Measurements from ENCODE around the gene TRIM16.
"Not testable (repeated sequence)": the region's sequence is repeated elsewhere in the genome, so short reads cannot be mapped to it uniquely, and the experiment has no call there.

The TRIM16 gene

DNA sequence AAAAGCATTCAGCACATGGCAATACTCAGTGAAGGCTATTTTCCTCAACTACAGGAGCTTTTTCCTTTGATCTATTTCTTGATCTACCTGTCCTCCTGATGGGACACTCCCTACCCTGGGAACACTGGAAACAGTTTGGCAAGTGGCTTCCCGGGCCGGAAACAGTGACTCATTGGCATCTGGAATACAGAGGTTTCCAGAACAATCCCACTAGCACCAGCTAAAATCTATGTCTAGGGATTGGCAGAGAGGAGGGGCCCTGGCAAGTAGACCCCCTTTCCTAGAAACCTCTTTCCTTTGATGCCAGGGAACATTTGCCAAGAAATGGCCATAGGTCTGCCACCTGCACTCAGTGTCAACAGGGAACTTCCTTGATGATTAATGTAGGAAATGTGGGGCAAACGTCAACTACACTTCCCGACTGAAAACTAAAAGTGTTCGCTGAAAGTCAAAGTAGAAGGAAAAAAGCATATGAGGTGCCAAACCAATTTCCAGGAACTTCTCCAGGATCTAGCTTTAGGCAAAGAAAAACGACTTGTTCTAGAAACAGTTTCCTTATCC is 34.2 kb downstream of the TRIM16 start:
- Histone ChIP-seq H3K79me2 (ENCODE audit: insufficient read depth, low read length) (no peaks in the 10 kb centered on the region), H2AFZ (ENCODE audit: low read depth, low read length, severe bottlenecking) (no peak overlapping the region), H3K9me3 (ENCODE audit: insufficient read depth, low read length) (no peaks in the 10 kb centered on the region), H3K9ac (ENCODE audit: low read length) (no peak overlapping the region), H3K4me3 (ENCODE audit: insufficient read depth, low read length, poor library complexity, severe bottlenecking) (no peak overlapping the region), H3K27me3 (ENCODE audit: low read length) (no peaks in the 10 kb centered on the region), H3K36me3 (ENCODE audit: low read length) (no peaks in the 10 kb centered on the region), H3F3A (ENCODE audit: insufficient read depth) (no peaks in the 10 kb centered on the region), H3K27ac (ENCODE audit: low read depth, low read length) (no peak overlapping the region), H3K4me2 (ENCODE audit: low read depth, low read length, poor library complexity, severe bottlenecking) (no peak overlapping the region), H3K9me2 (replicated peaks; ENCODE audit: insufficient read depth, low read length) (no peaks in the 10 kb centered on the region), H4K20me1 (ENCODE audit: low read depth, low read length) (no peaks in the 10 kb centered on the region)
- TF ChIP-seq EZH2phosphoT487 (conservative IDR thresholded peaks at IDR 0.05; ENCODE audit: low read length) = no peak
- no peak for TF ChIP-seq CTCF (IDR thresholded peaks at IDR 0.05; ENCODE audit: insufficient read depth, low read length, poor library complexity, severe bottlenecking)

DNA sequence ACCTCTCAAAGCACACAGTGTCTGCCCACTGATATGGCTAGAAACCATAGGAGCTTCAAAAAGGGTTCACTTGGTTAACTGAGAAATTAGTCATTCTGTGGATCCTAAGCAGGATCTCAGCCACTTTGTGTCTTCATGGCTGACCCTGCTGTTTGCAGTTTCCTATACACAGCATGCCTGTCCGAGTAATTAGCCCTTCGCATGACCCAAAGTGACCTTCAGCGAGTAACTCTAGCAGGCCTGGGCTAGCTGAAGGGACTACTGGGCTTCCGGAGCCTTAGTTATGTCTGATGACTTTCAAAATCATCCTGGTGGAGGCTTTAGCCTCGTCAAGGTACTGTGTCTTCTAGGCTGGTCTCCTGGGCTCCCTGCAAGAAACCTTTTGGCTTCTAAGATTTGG is 35.7 kb downstream of the TRIM16 start:
- Histone ChIP-seq H3K4me3 (ENCODE audit: insufficient read depth, low read length, poor library complexity, severe bottlenecking) (no peak overlapping the region), H3K4me2 (ENCODE audit: low read depth, low read length, poor library complexity, severe bottlenecking) (no peak overlapping the region), H3F3A (ENCODE audit: insufficient read depth) (no peaks in the 10 kb centered on the region), H3K9me3 (ENCODE audit: insufficient read depth, low read length) (no peaks in the 10 kb centered on the region), H3K79me2 (ENCODE audit: insufficient read depth, low read length) (no peaks in the 10 kb centered on the region), H3K36me3 (ENCODE audit: low read length) (no peaks in the 10 kb centered on the region), H3K27ac (ENCODE audit: low read depth, low read length) (no peak overlapping the region), H3K9ac (ENCODE audit: low read length) (no peak overlapping the region), H2AFZ (ENCODE audit: low read depth, low read length, severe bottlenecking) (no peak overlapping the region), H4K20me1 (ENCODE audit: low read depth, low read length) (no peaks in the 10 kb centered on the region), H3K27me3 (ENCODE audit: low read length) (no peaks in the 10 kb centered on the region), H3K9me2 (replicated peaks; ENCODE audit: insufficient read depth, low read length) (no peaks in the 10 kb centered on the region)
- TF ChIP-seq EZH2phosphoT487 (conservative IDR thresholded peaks at IDR 0.05; ENCODE audit: low read length) (no peak), CTCF (IDR thresholded peaks at IDR 0.05; ENCODE audit: insufficient read depth, low read length, poor library complexity, severe bottlenecking) (no peak)

DNA sequence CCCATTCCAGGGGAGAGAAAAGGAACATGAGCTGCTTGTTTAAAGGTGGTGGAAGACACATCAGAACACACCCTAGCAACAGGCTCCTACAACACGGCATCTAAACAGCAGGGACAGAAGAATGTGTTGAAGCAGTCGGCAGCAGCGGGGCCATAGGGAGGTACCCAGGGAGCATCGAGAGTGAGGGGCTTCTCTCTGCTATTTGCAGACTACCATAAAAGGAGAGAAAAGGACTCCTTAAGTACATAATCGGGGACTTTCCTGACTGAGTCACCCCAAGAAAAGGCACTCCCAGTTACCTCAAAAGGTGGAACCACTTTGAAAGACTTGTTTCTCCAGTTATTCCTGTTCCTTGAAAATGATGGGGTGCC is 38.2 kb downstream of the TRIM16 start:
- H3K9me2 ChIP-seq (replicated peaks; ENCODE audit: insufficient read depth, low read length); H3K79me2 ChIP-seq (ENCODE audit: insufficient read depth, low read length); H3K27ac ChIP-seq (ENCODE audit: low read depth, low read length); H3K27me3 ChIP-seq (ENCODE audit: low read length); H3K4me3 ChIP-seq (ENCODE audit: insufficient read depth, low read length, poor library complexity, severe bottlenecking); H3K36me3 ChIP-seq (ENCODE audit: low read length); H3K9ac ChIP-seq (ENCODE audit: low read length); H2AFZ ChIP-seq (ENCODE audit: low read depth, low read length, severe bottlenecking); H3K9me3 ChIP-seq (ENCODE audit: insufficient read depth, low read length); H3K4me2 ChIP-seq (ENCODE audit: low read depth, low read length, poor library complexity, severe bottlenecking); H3F3A ChIP-seq (ENCODE audit: insufficient read depth); H4K20me1 ChIP-seq (ENCODE audit: low read depth, low read length): not testable (repeated sequence)

- H3K36me3 ChIP-seq (ENCODE audit: low read length); H3F3A ChIP-seq (ENCODE audit: insufficient read depth); H4K20me1 ChIP-seq (ENCODE audit: low read depth, low read length); H3K4me2 ChIP-seq (ENCODE audit: low read depth, low read length, poor library complexity, severe bottlenecking); H2AFZ ChIP-seq (ENCODE audit: low read depth, low read length, severe bottlenecking); H3K79me2 ChIP-seq (ENCODE audit: insufficient read depth, low read length); H3K9me3 ChIP-seq (ENCODE audit: insufficient read depth, low read length); H3K27ac ChIP-seq (ENCODE audit: low read depth, low read length); H3K9ac ChIP-seq (ENCODE audit: low read length); H3K27me3 ChIP-seq (ENCODE audit: low read length); H3K9me2 ChIP-seq (replicated peaks; ENCODE audit: insufficient read depth, low read length); H3K4me3 ChIP-seq (ENCODE audit: insufficient read depth, low read length, poor library complexity, severe bottlenecking): not testable (repeated sequence)
Observed at GRCh38 chr17:15645099-15645941, 38.8 kb downstream of the TRIM16 start.

GRCh38 chr17:15642505-15643251 is 41.4 kb downstream of the TRIM16 start:
- not testable (repeated sequence) for H3K4me2 ChIP-seq (ENCODE audit: low read depth, low read length, poor library complexity, severe bottlenecking); H3K36me3 ChIP-seq (ENCODE audit: low read length); H4K20me1 ChIP-seq (ENCODE audit: low read depth, low read length); H2AFZ ChIP-seq (ENCODE audit: low read depth, low read length, severe bottlenecking); H3K4me3 ChIP-seq (ENCODE audit: insufficient read depth, low read length, poor library complexity, severe bottlenecking); H3K27ac ChIP-seq (ENCODE audit: low read depth, low read length); H3K9ac ChIP-seq (ENCODE audit: low read length); H3K9me2 ChIP-seq (replicated peaks; ENCODE audit: insufficient read depth, low read length); H3K79me2 ChIP-seq (ENCODE audit: insufficient read depth, low read length); H3K27me3 ChIP-seq (ENCODE audit: low read length); H3F3A ChIP-seq (ENCODE audit: insufficient read depth); H3K9me3 ChIP-seq (ENCODE audit: insufficient read depth, low read length)

DNA sequence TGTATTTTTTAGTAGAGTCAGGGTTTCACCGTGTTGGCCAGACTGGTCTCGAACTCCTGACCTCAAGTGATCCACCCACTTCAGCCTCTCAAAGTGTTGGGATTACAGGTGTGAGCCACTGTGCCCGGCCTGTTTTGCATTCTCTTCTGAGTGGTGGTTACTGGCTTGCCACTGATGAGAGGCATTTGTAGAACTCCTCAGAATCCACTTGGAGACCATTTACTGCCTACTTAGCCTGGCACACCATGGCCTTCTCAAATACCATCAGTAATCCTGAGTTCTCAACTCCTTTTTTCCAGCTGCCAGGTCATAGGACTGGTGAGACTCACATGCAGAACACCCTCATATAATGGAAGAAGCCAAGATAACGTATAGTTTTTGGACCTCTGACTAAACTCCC is 42.1 kb downstream of the TRIM16 start:
- not testable (repeated sequence) for H4K20me1 ChIP-seq (ENCODE audit: low read depth, low read length); H3K36me3 ChIP-seq (ENCODE audit: low read length); H3F3A ChIP-seq (ENCODE audit: insufficient read depth); H3K4me2 ChIP-seq (ENCODE audit: low read depth, low read length, poor library complexity, severe bottlenecking); H3K9ac ChIP-seq (ENCODE audit: low read length); H3K9me2 ChIP-seq (replicated peaks; ENCODE audit: insufficient read depth, low read length); H3K4me3 ChIP-seq (ENCODE audit: insufficient read depth, low read length, poor library complexity, severe bottlenecking); H3K79me2 ChIP-seq (ENCODE audit: insufficient read depth, low read length); H3K27me3 ChIP-seq (ENCODE audit: low read length); H2AFZ ChIP-seq (ENCODE audit: low read depth, low read length, severe bottlenecking); H3K9me3 ChIP-seq (ENCODE audit: insufficient read depth, low read length); H3K27ac ChIP-seq (ENCODE audit: low read depth, low read length)

Measured in SU-DHL-6 (cell line).